Suprapubic skin (tissue), 3 donors: ENCODE results near the gene SYT13.

Experiments
- POLR2A ChIP-seq, 2 donors: fragments of 450-650 bp; IDR thresholded peaks; one replicate each; pipeline ENCODE4 v1.6.1; 2017; ENCODE audit warnings: antibody characterized with exemption in 2 of 2, mild to moderate bottlenecking in 2 of 2, moderate library complexity in 2 of 2
- TF ChIP-seq, protein P1 (sequence below), 2 donors: fragments of 200-600 bp in 1 of 2; fragments of 450-650 bp in 1 of 2; sonication (generic) in 1 of 2; IDR thresholded peaks; one replicate each; pipeline ENCODE4 v1.5.1; 2016 to 2019; ENCODE audit warnings: antibody characterized with exemption in 2 of 2, mild to moderate bottlenecking in 1 of 2, moderate library complexity in 1 of 2

GRCh38 chr11:45224766-45225165 is 61.4 kb downstream of the SYT13 start:
- TF ChIP-seq, protein P1, sequence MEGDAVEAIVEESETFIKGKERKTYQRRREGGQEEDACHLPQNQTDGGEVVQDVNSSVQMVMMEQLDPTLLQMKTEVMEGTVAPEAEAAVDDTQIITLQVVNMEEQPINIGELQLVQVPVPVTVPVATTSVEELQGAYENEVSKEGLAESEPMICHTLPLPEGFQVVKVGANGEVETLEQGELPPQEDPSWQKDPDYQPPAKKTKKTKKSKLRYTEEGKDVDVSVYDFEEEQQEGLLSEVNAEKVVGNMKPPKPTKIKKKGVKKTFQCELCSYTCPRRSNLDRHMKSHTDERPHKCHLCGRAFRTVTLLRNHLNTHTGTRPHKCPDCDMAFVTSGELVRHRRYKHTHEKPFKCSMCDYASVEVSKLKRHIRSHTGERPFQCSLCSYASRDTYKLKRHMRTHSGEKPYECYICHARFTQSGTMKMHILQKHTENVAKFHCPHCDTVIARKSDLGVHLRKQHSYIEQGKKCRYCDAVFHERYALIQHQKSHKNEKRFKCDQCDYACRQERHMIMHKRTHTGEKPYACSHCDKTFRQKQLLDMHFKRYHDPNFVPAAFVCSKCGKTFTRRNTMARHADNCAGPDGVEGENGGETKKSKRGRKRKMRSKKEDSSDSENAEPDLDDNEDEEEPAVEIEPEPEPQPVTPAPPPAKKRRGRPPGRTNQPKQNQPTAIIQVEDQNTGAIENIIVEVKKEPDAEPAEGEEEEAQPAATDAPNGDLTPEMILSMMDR (IDR thresholded peaks at IDR 0.05): no peak
- no peak for TF ChIP-seq POLR2A (IDR thresholded peaks at IDR 0.05)
